ENCODE data around the gene PCGF6.
"Not testable (repeated sequence)": the region's sequence is repeated elsewhere in the genome, so short reads cannot be mapped to it uniquely, and the experiment has no call there.

PCGF6 gene, protein sequence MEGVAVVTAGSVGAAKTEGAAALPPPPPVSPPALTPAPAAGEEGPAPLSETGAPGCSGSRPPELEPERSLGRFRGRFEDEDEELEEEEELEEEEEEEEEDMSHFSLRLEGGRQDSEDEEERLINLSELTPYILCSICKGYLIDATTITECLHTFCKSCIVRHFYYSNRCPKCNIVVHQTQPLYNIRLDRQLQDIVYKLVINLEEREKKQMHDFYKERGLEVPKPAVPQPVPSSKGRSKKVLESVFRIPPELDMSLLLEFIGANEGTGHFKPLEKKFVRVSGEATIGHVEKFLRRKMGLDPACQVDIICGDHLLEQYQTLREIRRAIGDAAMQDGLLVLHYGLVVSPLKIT

DNA sequence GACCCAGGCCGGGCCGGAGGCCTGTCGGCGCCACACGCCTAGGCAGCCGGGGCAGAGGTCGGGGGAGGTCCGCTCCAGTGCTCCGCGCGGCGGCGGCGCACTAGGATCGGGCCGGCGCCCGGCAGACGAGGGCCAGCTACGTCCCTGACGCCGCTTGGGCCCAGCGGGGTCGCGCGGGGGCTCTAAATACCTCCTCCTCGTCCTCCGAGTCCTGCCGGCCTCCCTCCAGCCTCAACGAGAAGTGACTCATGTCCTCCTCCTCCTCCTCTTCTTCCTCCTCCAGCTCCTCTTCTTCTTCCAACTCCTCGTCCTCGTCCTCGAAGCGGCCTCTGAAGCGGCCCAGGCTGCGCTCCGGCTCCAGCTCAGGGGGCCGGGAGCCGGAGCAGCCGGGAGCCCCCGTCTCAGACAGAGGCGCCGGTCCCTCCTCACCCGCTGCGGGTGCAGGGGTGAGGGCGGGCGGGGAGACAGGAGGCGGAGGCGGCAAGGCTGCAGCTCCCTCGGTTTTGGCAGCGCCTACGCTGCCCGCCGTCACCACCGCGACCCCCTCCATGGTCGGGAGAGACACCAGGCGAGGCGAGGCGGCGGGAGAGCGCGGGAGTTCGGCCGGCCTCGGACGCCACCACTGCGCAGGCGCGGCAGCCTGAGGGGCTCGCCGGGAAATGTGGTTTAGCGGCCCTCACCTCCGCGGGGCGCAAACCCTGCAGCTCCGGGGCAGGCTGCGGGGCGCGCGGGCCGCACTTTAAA, at the start of gene PCGF6:
Gene PCGF6, minus strand, starts transcription at position 624 of the 744 bp plus-strand sequence. Its CDS starts 74 bp downstream, at position 550.
- no peak for FAIRE-seq

DNA sequence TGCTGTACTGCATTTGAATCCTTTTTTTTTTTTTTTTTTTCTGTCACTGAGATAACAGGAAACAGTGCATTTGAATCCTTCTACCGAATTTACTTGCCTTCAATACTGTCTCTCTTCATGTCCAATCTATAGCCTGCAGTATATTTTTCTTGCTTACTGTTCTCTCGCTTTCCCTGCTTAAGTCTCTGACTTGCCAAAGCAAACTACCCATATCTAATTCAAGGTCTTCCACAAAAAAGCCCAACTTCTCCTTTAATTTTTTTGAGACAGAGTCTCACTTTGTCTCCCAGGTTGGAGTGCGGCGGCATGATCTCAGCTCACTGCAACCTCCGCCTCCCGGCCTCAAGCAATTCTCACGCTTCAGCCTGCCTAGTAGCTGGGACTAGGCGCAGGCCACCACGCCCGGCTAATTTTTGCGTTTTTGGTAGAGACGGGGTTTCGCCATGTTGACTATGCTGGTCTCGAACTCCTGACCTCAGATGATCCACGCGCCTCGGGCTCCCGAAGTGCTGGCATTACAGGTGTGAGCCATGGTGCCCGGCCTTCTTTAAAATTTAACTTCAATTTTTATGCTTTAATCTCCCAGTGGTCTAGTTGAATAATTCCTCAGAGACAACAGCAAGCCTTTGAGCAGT, 46.4 kb upstream of the PCGF6 start:
- no peak for FAIRE-seq

DNA sequence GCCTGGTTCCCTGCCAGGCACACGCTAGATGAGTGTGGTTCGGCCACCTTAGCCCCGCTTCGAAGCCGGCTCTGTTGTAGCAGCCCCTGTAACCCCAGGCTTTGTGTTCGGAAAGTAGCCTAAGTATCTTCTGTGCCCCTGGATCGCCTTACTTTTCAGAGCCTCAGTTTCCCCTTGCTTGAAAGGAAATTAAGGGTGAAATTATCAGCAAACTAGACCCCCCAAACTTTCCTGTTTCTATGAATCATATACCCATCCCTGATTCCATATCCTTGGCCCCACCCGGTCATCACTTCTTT, 45.8 kb upstream of the PCGF6 start:
- FAIRE-seq = no peak

DNA sequence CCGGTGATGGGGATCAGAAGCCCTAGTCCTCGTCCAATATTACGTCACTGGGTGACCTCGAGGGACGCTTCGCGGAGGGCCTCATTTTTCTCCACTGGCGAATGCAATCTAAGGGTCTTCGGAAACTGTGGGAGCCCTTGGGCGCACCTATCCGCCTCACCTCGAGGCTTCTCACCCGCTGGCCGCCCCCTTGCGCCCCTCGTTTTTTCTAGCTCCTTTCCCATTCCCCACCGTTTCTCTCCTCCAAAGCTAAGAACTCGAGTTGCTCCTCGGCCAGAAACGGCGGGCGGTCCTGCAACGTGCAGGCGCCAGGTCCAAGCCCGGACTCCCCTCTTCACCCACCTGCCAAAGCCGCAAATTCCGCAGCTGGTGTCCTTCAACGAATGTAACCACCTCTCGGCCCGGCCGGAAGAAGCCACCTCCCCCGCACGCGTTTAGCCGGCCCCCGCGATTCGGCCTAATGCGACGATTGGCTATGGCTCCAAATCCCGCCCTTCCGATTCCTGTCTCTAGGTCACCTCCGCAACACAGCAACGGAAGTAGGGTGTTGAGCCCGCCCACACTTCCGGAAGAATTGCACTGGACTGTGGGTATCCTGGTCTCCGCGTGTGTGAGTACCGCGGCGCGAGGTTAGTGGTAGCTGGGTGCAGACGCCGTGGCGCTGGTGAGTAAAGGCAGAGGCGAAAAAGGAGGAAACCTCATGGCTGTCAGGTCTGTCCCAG, 45.3 kb upstream of the PCGF6 start, which contains the start of the genes ATP5MK and PDCD11:
Gene ATP5MK, minus strand, starts transcription at position 409 of the 722 bp plus-strand sequence. CDS start 4,018 bp downstream, outside the sequence.
Gene PDCD11, plus strand, starts transcription at position 560 of the 722 bp plus-strand sequence. CDS start 1,801 bp downstream, outside the sequence.
- peak; percentile 98 for FAIRE-seq

DNA sequence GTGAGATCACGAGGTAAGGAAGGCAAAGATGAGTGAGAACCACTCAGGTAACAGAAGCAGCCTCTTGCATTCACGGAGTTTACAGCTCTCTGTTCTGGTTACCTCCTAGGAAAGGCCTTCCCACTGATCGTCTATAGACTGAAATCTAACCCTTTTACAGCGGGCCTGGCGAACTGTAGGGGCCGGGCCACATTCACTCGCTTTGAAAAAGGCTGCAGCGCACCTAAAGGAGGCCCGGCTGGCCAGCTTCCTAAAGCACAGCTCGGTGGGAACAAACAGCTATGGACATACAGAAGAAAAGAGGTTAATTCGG, 44.8 kb upstream of the PCGF6 start:
- FAIRE-seq = no peak

DNA sequence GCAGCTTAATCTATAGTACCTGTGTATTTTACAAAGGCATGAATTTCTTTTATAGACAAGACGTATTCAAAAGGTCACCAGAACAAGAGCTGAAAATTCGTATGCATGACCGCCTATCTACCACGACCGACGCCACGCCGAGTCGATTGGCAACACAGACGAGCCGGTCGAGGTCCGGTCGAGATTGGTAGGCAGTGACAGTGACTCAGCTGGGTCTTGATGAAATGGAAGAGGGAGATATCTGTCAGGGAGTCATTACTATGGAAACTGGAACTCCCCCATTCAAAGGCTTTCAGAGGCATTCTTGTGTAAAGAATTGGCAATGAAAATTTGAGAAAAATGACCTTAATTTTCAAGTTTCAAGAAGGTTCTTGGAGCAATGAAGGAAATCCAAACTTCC, 43.2 kb upstream of the PCGF6 start:
- no peak for FAIRE-seq

DNA sequence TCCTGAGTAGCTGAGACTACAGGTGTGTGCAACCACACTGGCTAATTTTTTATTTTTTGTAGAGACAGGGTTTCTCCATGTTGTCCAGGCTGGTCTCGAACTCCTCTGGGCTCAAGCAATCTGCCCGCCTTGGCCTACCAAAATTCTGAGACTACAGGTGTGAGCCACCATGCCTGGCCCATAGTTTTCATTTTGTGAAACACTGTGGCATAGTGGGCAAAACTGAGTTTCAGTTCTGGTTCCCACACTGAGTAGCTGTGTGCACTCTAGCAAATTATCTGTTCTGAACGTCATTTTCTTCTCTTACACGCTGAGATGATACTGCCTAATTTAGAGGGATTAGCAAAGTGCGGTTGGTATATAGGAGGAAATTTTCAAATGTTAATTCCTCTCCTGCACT, 31.8 kb upstream of the PCGF6 start:
- no peak for FAIRE-seq

DNA sequence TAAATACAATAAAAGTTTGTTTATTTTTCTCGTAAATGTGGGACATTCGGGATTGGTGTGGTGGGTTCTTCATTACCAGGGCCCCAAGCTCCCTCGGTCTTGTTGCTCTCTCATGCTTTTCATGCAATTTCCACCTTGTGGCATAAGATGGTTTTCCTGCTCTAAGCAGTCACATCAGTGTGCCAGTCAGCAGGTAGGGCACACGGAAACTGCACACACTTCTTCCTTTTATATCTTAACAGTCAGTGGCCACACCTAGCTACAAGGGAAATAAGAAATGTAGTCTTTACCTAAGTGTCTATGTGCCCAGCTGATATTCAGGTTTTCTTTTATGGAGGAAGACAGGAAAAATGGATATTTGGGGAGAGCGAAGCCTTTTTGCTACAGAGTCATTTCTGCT, 23.3 kb upstream of the PCGF6 start:
- FAIRE-seq = no peak

DNA sequence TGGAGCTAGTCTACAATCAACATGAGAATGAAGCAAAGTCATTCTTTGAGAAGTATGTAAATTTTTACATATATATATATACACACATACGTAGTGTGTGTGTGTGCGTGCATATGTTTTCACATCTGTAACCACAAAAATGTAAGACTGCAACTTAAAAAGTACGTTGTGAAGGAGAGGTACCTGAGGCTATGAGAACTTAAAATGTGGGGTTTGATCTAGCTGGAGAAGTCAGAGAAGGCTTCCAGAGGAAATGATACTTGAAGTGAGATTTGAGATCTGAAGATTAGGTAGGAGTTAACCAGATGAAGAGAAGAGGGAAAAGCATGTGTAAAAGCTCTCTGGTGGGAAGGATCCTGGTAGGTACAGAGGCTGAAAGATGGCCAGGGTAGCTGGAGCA, 22.6 kb upstream of the PCGF6 start:
- FAIRE-seq = no peak

DNA sequence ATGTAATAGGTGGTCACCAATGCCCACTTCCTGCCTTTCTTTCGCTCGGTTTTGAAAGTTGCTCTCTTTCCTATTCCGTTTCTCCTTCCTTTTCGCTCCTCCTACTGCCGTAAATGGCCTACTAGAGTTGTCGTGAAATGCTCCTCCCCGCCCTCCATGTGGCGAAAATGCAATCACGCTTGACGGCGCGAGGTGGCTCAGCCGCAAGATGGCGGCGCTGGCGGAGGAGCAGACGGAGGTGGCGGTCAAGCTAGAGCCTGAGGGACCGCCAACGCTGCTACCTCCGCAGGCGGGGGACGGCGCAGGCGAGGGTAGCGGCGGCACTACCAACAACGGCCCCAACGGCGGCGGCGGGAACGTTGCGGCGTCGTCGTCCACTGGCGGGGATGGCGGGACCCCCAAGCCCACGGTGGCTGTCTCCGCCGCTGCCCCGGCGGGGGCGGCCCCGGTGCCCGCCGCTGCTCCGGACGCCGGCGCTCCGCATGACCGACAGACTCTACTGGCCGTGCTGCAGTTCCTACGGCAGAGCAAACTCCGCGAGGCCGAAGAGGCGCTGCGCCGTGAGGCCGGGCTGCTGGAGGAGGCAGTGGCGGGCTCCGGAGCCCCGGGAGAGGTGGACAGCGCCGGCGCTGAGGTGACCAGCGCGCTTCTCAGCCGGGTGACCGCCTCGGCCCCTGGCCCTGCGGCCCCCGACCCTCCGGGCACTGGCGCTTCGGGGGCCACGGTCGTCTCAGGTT, 17.0 kb upstream of the PCGF6 start, which contains the start of gene TAF5:
Gene TAF5, plus strand, starts transcription at position 195 of the 737 bp plus-strand sequence. Its CDS starts 14 bp downstream, at position 209.
- FAIRE-seq = peak; percentile 95

DNA sequence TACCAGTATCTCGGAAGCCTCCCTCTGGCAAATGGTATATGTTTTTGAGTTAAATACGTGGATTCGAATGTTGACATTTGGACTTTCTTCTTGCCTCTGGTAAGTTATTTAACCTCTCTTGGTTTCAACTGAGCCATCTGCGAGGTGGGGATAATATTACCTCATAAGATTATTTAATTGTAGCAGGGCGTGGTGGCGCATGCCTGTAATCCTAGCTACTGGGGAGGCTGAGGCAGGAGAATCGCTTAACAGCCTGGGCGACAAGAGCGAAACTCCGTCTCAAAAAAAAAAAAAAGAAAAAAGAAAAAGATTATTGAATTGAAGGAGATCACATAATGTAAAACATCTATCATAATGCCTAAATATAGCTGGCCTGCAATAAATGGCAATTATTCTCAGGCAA, 16.4 kb upstream of the PCGF6 start:
- no peak for FAIRE-seq

DNA sequence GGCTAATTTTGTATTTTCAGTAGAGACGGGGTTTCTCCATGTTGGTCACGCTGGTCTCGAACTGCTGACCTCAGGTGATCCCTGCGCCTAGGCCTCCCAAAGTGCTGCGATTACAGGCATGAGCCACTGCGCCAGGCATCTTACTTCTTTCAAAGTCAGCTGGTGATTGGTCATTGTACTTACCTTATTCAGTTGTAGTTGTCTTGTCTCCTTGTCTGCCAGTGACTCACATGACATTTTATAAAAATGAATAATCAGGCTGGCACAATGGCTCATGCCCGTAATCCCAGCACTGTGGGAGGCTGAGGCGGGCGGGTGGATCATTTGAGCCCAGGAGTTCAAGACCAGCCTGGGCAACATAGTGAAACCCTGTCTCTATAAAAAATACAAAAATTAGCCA, 9.9 kb upstream of the PCGF6 start:
- FAIRE-seq = not testable (repeated sequence)

DNA sequence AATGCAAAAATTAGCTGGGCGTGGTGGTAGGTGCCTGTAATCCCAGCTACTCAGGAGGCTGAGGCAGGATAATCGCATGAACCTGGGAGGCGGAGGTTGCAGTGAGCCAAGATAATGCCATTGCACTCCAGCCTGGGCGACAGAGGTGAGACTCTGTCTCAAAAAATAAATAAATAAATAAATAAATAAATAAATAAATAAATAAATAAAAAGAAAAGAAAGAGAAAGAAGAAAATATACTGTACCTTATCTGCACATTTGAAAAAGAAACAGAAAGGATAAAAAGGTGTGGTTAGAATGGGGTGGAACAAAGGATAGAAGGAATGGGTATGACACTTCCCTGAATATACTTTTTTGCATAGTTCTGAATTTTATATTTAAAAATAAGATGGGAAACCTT, 8.6 kb upstream of the PCGF6 start:
- not testable (repeated sequence) for FAIRE-seq

DNA sequence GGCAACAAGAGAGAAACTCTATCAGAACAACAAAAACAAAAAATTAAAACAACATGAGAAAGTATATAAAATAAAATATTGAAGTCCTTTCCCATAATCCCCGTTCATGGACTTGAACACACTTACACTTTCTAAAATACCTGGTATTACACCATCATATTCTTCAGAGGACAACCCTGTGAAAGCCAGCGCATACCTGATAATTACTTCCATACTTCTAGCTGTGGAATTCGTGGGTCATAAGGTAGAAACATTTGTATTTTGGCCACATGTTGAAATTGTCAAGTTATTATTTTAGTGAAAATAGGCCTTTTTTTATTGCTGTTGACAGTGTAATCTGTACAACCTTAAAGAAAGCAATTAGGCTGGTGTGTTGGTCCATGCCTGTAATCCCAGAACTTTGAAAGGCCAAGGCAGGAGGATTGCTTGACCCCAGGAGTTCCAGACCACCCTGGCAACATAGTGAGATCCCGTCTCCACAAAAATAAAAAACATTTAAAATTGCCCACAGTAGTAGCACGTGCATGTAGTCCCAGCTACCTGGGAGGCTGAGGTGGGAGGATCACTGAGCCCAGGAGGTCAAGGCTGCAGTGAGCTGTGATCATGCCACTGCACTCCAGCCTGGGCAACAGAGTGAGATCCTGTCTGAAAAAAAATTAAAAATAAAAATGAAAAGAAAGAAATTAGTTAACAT, 5.1 kb upstream of the PCGF6 start:
- FAIRE-seq = no peak

DNA sequence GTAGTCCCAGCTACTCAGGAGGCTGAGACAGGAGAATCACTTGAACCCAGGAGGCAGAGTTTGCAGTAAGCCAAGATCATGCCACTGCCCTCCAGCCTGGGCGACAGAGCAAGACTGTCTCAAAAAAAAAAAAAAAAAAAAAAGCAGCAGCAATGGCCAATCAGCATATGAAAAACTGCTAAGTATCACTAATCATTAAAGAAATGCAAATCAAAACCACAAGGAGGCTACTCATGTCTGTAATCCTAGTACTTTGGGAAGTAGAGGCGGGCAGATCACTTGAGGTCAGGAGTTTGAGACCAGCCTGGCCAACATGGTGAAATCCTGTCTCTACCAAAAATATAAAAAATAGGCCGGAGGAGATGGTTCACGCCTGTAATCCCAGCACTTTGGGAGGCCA, 3.6 kb upstream of the PCGF6 start:
- FAIRE-seq = not testable (repeated sequence)

DNA sequence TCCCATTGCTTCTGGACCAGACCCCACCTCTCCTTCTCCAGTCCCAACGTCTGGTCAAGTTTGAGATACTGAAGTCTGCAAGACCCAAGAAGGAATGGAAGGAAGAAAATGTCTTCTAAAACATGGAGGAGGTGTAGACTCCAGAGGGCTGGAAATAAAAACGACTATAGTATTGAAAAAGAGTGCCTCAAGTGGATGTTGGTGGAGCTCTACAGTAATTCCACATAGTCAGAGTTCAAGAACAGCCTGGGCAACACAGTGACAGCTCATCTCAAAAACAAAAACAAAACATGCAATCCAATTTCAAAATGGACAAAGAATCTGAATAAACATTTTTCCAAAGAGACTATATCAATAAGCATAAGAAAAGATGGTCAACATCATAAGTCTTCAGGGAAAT, 2.3 kb upstream of the PCGF6 start:
- no peak for FAIRE-seq

DNA sequence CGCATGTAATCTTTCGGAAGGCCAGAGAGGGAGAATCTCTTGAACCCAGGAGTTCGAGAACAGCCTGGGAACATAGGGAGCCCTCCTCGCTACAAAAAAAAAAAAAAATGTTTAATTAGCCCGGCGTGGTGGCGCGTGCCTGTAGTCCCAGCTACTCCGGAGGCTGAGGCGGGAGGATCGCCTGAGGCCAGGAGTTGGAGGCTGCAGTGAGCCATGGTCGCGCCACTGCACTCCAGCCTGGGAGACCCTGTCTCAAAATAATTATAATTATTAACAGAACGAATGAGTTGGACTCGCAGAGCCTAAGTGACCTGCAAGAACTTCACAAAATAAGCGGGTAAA, 794 bp downstream of the PCGF6 start:
- no peak for FAIRE-seq

DNA sequence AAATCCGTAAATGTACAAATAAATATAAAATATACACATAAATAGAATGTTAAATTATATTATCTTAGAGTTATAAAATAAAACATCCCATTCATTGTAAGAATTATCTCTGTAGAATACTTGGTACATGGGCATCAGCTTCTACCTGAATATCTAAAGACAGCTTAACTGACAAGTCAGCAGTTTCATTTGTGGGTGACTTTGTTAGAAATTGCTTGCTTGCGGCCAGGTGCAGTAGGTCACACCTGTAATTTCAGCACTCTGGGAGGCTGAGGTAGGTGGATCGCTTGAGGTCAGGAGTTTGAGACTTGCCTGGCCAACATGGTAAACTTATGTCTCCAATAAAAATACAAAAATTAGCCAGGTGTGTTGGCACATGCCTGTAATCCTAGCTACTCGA, 14.6 kb downstream of the PCGF6 start:
- FAIRE-seq = no peak

DNA sequence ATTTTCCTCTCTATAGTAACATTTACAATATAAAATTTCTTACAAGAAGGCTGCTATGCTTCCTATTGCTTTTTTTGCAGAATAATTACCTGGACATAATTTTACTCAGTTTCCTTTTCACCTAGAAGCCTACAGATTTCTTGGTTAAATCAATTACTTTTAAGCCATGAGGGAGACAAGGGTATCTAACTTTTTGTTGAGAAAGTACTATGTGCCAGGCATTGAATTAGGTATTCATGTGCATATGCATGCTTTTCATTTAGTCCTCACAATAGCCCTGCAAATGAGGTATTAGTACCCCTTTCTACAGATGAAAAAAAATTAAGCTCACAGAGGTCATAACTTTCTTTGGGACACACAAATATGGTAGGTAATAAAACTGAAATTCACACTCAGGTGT, 16.4 kb downstream of the PCGF6 start:
- FAIRE-seq = no peak

DNA sequence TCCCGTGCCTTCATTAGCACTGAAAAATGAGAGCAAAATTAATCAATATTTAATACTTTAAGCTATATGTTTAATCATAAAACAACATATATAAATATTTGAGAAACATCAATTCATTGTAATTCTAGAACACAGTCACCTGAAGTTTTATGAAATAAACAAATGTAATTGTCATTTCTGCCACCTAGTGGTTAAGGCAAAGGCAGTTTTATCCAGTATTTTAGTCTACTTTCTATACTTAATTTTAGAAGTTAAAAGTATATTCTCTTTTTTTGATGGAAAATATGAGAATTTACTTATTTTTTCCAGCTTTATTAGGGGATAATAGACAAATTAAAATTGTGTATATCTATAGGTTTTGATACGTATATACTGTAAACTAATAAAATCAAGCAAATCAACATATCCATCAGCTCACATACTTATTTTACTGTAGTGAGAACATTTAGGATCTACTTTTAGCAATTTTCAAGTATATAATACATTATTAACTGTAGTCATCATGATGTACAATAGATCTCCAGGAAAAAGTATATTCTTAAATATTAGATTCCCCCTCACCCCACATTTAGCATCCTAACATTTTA, 16.9 kb downstream of the PCGF6 start:
- peak; percentile 99 for FAIRE-seq

DNA sequence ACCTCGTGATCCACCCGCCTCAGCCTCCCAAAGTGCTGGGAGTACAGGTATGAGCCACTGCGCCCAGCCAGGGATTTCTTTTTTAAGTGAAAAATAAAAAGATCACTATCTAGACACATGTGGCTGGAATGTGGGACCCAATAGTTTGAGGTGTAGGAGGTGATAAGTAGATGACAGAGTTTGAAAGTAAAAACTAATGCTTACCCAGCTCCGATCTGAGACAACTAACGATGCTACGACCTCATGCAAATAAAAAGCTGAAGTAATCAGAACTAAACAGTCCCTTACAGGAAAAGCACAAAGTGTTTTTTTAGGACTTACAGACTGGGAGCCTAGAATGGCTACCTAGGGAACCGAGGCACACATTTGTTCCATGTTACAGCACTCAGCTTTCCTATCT, 23.0 kb downstream of the PCGF6 start:
- FAIRE-seq = no peak

DNA sequence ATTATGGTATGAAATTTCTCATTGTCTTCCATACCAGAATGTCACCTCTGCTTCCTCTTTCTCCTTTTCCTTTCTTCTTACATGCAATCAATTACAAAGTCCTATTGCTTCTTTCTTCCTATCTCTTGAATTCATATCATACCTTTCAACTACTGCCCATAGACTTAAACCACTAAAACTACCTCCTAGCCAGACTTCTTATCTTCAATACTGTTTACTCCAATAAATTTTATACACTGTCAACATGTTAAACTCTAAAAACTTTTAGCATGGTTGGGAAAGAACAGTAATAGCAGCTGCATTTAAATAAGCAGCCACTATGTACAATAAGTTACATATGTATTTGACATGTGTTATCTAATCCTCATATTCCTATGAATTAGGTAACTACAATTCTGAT, 34.9 kb downstream of the PCGF6 start:
- no peak for FAIRE-seq
